ENCODE results near the gene CIDEC. TPM values are rescaled to one million over a fixed set of nuclear protein-coding genes. Genes with fewer than 3 reads are reported as not detected.

CIDEC gene
- total and polyA plus RNA-seq, 2 experiments from 2014 or later = not detected

- no peak for TF ChIP-seq POLR2AphosphoS5 (IDR thresholded peaks at IDR 0.05; ENCODE audit: low read depth)
- no peak for TF ChIP-seq ZNF114 (CRISPR knock-in tag; IDR thresholded peaks at IDR 0.05)
- no peak for TF ChIP-seq EZH2phosphoT487 (IDR thresholded peaks at IDR 0.05; ENCODE audit: unreplicated experiment)
- TF ChIP-seq ETS1 (IDR thresholded peaks at IDR 0.05) = no peak
- no peak for TF ChIP-seq ZNF462 (CRISPR knock-in tag; IDR thresholded peaks at IDR 0.05)
- TF ChIP-seq EZH2 (IDR thresholded peaks at IDR 0.05; ENCODE audit: low read depth, unreplicated experiment) = no peak
- TF ChIP-seq NANOG (IDR thresholded peaks at IDR 0.05; ENCODE audit: borderline replicate concordance) = no peak
- TF ChIP-seq JUNB (IDR thresholded peaks at IDR 0.05; ENCODE audit: unreplicated experiment) = no peak
- TF ChIP-seq CREB1 (CRISPR knock-in tag; IDR thresholded peaks at IDR 0.05; ENCODE audit: low read depth) = no peak
- TF ChIP-seq, protein P1, sequence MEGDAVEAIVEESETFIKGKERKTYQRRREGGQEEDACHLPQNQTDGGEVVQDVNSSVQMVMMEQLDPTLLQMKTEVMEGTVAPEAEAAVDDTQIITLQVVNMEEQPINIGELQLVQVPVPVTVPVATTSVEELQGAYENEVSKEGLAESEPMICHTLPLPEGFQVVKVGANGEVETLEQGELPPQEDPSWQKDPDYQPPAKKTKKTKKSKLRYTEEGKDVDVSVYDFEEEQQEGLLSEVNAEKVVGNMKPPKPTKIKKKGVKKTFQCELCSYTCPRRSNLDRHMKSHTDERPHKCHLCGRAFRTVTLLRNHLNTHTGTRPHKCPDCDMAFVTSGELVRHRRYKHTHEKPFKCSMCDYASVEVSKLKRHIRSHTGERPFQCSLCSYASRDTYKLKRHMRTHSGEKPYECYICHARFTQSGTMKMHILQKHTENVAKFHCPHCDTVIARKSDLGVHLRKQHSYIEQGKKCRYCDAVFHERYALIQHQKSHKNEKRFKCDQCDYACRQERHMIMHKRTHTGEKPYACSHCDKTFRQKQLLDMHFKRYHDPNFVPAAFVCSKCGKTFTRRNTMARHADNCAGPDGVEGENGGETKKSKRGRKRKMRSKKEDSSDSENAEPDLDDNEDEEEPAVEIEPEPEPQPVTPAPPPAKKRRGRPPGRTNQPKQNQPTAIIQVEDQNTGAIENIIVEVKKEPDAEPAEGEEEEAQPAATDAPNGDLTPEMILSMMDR (conservative IDR thresholded peaks at IDR 0.05; ENCODE audit: low read depth in 2 of 2) = no peak
- TF ChIP-seq ZNF331 (CRISPR knock-in tag; IDR thresholded peaks at IDR 0.05; ENCODE audit: low read depth) = no peak
- TF ChIP-seq STAT1 (IDR thresholded peaks at IDR 0.05; ENCODE audit: unreplicated experiment) = no peak
- no peak for TF ChIP-seq REST (IDR thresholded peaks at IDR 0.05; ENCODE audit: unreplicated experiment)
- H3K4me3 Mint-ChIP-seq = no peak overlapping the region; the same call in 2 of the 3 replicates
- Histone ChIP-seq H3K36me3 (ENCODE audit: insufficient read depth) (0 out of 2 replicates have a peak, but pooled peaks cover 9% of the 10 kb centered on the region), H3K79me2 (replicated peaks; ENCODE audit: insufficient read depth) (peaks cover 17% of the 10 kb centered on the region), H3K9me2 (ENCODE audit: insufficient read depth) (no peaks in the 10 kb centered on the region), H4K20me1 (replicated peaks; ENCODE audit: insufficient read depth) (peaks cover 4% of the 10 kb centered on the region; the same call in 1 of the 2 replicates), H3F3A (replicated peaks; ENCODE audit: low read depth) (peaks cover 9% of the 10 kb centered on the region; the same call in 1 of the 2 replicates), H2AFZ (no peak overlapping the region), H3K4me1 (ENCODE audit: insufficient read depth) (peaks cover 5% of the 10 kb centered on the region; the same call in 1 of the 2 replicates), H3K4me3 (no peak overlapping the region), H3K4me2 (no peak overlapping the region), H3K27ac (ENCODE audit: low read depth) (no peak overlapping the region), H3K27me3 (ENCODE audit: insufficient read depth) (no peaks in the 10 kb centered on the region)
- DNase-seq (ENCODE audit: low spot score) (no peak), ATAC-seq (no peak)
- peaks cover 11% of the 10 kb centered on the region for H3K27me3 Mint-ChIP-seq (ENCODE audit: insufficient read depth, low read depth, poor library complexity)
- no peak overlapping the region for H3K27ac Mint-ChIP-seq
- H3K4me1 Mint-ChIP-seq = peaks cover 12% of the 10 kb centered on the region
- H3K36me3 Mint-ChIP-seq (ENCODE audit: low read depth) = peaks cover 29% of the 10 kb centered on the region
- H3K9me3 Mint-ChIP-seq = no peaks in the 10 kb centered on the region
Measured at GRCh38 chr3:9889405-9889804, 9.4 kb upstream of the CIDEC start.

All from GM23338 (cell line).